Stimulated activated CD8-positive, alpha-beta memory T cell treated with anti-CD3 and anti-CD28 coated beads, Interleukin-12 subunit alpha, Interleukin-12 subunit beta, amount 100 ng/mL, for 24 hours (primary cell): ENCODE results near the gene NUP62.
"Not testable (repeated sequence)": the region's sequence is repeated elsewhere in the genome, so short reads cannot be mapped to it uniquely, and the experiment has no call there.

Source experiments
- DNase-seq: peaks from one replicate; pipeline ENCODE4 v3.0.0-alpha.2; 2020; ENCODE audit errors: extremely low read depth

The NUP62 gene

DNA sequence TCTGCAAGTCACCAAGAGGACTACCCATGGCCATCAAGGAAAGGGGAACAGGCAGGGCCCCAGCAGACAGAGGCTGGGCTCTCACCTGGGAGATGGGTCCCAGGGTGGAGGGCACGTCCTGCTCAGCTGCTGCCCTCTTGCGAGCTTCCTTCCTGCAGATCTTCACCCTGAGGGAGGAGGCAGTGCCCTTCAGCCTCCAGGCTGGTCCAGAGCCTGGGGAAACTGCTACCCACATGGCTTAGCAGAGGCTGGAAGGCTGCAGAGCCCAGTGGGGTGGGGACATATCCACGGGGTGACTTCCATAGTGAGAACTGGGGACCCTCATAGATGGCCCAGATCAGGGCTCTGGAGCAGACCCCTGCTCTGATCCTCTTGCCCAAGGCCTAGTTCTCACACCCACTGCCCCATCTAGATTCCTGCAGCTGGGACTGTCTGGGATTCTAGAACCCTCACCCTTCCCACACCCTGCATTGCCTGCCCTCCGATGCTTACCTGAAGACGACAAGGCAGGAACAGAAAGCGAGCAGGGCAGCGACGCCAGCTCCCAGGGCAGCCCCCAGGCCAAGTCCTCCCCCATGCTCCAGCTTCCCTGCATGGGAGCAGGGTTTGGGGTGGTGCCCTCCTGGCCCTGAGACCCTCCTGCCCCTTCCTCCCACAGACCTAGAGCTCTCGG, 22.6 kb upstream of the NUP62 start:
- no peak for DNase-seq

DNA sequence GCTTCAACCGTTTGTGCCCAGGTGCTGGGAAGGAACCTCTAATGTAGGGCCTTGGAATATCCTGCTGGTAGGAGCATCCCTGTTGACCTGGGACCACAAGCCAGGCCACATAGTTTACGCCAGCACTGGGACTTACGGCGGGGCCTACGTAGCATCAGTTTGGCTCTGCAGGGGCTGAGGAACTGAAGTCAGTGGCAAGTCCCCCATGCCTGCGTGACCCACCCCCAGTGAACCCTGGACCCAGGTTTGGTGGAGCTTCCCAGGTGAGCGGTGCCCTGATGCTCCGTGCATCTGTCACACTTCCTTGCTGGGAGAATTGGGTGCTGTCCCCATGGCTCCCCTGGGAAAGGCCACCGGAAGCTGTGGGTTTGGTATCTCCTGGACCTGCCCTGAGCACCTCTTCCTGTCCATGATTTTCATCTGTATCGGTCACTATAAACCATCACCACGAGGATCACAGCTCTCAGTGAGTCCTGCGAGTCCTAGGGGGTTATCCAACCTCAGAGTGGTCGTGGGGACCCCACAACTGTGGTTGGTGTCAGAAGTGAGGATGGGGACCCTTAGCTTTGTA, 21.7 kb upstream of the NUP62 start:
- DNase-seq, result no peak

DNA sequence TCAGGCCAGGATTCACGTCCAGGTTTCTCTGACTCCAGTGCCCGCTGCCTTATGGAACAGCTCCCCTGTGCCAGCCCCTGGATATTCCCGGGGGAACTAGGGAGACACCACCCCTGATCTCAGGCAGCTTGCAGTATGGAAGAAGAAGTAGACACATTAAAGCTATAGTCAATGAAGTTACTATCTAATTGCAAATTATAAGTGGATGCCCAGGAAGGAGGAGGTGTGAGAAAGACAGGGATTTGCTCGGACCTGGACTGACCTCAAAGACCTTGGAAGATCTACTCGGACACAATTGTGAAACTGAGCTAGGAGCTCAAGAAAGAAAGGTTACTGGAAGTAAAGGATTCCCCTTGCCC, 21.3 kb upstream of the NUP62 start:
- DNase-seq, result no peak

DNA sequence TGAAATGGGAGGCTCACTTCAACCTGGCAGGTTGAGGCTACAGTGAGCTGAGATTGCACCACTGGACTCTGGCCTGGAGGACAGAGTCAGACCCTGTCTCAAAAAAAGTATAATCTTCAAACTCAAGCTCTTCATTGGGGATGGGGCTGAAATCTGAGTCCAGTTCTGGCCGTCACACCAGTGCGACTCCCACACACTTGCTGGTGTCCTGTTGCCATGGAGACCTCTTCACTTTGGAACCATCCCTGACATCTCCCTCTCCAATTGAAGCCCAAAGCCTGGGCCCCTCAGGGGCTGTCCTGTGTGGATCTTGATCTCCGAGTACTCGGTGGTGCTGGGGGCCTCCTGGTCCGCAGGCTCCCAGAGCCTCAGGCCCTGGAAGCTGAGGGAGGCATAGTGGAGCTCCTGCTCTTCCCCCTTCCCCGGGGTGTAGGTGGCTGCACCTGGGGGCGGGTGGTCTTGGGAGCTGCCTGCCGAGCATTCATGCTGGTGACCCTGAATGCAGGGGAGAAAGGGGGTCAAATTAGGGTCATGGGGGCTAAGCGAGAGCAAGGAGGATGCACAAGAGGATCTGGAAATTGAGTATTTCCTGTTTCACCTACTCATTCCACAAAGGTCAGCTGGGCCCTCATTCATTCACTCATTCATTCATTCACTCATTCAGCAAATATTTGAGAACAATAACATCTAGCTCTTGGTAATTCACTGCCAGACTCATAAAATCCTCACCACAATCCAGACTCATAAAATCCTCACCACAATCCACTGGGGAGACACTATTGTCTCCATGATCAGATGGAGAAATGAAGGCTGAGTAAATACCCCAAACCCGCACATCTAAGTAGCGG, 20.7 kb upstream of the NUP62 start:
- no peak for DNase-seq

DNA sequence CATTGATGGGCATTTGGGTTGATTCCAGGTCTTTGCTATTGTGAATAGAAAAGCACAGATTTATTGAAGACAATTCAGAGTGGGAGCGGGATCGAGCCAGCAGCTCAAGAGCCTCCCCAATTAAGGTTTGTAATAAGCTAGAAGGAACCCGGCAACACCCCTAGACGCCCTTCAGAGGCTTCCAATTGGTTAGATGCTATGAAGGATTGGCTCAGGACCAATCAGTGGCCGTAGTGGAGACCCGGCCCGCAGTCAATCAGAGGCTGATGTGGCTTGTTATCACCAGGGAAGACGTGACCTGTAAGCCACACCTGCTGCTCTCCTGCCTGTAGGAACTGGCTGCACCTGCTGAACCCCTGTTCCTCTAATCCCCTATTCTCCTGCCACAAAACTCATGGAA, 17.1 kb upstream of the NUP62 start:
- DNase-seq, result no peak

DNA sequence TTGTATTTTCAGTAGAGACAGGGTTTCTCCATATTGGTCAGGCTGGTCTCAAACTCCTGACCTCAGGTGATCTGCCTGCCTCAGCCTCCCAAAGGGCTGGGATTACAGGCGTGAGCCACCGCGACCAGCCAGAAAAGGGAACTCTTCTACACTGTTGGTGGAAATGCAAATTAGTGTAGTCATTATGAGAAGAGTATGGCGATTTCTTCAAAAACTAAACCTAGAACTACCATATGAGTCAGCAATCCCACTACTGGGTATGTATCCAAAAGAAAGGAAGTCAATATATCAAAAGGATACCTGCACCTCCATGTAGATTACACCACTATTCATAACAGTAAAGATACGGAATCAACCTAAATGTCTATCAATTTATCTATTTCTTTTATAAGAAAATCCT, 15.3 kb upstream of the NUP62 start:
- DNase-seq, result not testable (repeated sequence)

DNA sequence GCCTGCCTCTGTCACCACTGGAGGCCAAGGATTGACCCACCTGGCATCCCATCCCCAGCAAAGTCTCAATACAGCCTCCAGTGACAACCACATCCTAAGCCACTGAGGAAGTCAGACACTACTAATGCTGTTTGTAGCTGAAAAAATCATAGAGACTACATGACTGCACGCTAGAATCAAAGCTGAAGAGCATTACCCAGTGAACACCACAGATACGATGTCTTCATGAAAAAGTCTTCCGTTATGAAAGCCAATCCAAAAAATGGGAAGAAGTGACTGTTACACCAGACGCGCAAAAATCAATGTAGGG, 11.1 kb upstream of the NUP62 start:
- DNase-seq, result no peak

DNA sequence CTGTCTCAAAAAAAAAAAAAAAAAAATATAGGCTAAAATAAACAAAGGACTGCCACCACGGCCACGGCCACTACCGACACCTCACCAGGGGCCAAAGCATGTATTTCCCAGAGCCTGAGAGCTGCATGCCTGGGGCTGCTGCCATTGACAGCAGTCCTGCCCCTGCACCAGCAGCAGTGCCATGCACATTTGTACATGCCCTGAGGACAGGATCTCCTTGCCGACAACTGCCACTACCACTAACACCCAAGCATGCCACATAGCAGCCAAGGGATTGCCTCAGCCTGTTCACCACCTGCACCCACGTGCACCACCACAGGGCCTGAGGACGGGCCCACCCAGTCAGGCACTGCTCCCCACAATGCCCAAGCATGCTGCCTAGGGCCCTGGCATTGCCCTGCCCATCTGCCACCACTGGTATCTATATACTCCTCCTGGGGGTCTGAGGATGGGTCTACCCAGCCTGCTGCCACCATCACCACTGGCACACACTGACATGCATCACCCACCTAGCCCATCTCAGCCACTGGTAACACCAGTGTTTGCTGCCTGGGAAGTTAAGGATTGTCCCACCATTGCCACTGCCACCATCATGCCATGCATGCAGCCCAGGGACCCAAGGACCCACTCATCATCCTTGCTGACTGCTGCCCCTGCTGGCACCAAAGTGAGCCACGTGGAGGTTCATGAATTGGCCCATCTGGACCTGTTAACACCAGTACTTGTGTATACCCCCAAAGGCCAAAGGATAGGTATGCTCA, 10.6 kb upstream of the NUP62 start:
- no peak for DNase-seq

DNA sequence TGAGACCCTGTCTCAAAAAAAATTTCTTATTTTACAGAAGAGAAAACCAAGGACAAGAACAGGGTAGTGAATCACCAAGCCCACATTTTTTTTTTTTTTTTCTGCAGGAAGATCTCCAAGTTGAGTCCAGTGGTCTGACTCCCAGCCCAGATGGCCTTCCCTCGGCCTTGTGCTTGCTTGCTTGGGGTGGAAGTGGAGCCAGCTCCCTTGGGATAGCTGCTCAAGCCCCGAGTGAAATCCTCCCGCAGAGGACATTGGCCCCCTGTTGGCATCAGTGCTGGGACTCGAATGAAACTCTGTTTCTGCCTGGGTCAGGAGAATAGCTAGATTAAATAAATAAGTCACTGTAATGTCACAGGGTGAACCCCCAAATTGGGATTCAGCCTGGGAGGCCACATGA, 9.4 kb upstream of the NUP62 start:
- no peak for DNase-seq

DNA sequence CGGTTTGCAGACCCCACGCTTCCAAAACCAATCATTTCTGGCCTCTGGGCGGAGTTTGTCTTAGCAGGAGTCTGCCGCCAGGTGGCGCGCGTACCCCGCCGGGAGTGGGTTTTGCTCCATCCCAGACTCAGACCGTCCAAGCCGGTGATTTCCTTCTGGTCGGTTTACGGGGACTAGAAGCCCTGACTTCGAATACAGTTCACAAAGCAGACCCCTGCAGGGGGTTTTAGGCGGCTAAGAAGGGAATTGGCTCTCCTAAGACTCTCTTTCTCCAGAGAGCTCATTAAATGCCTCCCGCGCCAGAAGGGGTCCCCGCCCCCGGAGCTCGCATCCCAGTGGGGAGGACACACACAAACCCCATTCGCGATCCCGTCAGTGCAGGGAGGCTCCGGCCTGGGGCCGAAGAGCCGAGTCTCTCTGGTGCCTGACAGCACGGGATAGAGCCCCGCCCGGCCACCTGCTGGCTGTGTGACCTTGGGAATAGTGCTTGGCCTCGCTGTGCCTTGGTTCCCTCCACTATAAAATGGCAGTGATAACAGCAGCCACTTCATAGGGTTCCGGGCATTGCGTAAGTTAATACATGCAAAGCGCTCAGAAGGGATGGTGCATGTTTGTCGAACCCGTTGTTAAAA, 8.6 kb upstream of the NUP62 start:
- DNase-seq, result peak; percentile 58

DNA sequence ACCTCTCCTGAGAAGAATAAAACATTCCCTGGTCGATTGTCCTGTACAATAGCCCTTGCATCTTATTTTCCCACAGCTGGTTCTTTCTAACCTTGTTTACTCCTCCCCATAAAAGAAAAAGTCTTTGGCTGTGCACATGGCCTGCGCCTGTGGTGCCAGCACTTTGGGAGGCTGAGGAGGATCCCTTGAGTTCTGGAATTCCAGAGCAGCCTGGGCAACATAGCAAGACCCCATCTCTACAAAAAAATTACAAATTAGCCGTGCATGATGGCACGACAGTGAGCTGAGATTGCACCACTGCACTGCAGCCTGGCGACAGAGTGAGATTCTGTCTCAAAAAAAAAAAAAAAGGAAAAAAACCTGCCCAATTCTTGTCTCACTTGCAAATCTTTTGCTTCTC, 7.2 kb upstream of the NUP62 start:
- DNase-seq, result no peak

DNA sequence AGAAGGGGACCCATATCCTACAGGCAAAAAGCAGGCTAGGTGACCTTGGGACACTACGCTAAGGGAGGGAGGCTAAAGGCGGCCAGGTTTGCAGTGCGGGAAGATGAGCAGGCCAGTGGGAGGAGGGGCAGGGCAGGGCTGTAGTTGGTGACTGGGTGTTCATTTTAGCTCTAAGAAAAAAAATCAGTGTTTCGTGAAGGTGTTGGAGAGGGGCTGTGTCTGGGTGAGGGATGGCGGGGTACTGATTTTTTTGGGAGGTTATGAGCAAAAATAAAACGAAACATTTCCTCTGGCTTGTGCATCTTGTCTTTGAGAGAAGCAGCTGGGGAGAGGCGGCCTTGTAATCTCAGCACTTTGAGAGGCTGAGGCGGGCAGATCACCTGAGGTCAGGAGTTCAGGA, 4.3 kb upstream of the NUP62 start:
- DNase-seq, result no peak

DNA sequence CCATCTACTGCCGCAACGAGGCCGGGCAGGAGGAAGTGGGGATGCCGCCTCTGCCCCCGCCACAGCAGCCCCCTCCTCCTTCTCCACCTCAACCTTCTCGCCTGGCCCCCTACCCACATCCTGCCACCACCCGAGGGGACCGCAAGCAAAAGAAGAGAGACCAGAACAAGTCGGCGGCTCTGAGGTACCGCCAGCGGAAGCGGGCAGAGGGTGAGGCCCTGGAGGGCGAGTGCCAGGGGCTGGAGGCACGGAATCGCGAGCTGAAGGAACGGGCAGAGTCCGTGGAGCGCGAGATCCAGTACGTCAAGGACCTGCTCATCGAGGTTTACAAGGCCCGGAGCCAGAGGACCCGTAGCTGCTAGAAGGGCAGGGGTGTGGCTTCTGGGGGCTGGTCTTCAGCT, 3.4 kb upstream of the NUP62 start:
- no peak for DNase-seq

DNA sequence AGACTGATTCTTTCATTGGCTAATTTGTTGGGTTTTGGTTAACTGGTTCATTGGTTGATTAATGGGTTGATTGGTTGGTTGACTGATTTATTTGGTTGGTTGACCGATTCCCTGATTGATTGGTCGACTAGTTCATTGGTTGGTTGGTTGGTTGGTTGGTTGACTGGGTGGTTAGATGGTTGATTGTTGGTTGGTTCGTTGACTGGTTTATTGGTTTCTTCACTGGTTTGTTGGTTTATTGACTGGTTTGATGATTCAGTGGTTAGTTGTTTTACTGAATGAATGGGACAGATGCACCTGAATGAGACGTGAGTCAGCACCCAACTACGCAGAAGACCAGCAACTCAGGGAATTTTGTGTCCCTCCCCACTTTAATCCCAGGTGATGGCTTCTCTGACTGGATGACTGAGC, 2.7 kb upstream of the NUP62 start:
- no peak for DNase-seq

DNA sequence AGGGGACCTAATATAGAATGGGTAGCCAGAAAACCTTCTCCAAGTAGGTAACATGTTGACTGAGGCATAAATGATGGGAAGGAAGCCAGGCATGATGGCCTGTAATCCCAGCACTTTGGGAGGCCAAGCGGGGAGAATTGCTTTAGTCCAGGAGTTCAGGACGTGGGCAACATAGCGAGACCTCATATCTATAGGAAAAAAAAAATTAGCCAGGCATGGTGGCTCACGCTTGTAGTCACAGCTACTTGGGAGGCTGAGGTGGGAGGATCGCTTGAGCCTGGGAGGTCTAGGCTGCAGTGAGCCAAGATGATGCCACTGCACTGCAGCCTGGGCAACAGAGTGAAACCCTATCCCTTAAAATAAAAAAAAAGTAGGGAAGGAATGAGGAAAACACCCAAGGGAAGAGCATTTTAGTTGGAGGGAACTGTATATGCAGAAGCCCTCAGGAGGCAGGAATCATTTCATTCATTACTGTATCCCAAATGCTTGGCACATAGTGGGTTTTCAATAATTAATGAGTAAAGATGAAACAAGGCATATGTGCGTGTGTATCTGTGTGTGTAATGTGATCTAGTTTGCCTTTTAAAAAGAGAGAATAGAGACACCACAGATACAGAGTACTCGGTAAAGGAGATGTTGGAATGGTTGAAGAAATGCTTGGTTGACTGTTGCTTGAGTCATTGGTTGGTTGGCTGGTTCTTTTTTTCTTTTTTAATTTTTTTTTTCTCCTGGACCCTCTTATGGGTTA, 2.2 kb upstream of the NUP62 start:
- DNase-seq, result no peak

DNA sequence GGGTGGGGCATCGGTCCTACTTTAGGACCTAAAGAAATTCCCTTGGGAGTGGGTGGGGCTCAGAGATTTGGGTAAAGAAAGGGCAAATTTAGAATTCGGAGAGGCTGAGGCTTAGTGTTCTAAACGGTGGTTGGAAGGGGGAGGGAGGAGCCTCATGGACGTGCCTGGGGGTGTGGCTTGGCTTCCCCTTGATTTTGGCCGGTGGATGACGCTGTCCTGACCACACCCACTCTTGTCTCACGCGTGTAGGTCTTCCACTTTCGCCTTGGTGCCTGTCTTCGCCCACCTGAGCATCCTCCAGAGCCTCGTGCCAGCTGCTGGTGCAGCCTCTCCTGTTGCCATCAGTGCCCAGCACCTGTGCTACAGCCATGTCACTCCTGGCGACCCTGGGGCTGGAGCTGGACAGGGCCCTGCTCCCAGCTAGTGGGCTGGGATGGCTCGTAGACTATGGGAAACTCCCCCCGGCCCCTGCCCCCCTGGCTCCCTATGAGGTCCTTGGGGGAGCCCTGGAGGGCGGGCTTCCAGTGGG, 1.2 kb upstream of the NUP62 start:
- DNase-seq, result no peak

DNA sequence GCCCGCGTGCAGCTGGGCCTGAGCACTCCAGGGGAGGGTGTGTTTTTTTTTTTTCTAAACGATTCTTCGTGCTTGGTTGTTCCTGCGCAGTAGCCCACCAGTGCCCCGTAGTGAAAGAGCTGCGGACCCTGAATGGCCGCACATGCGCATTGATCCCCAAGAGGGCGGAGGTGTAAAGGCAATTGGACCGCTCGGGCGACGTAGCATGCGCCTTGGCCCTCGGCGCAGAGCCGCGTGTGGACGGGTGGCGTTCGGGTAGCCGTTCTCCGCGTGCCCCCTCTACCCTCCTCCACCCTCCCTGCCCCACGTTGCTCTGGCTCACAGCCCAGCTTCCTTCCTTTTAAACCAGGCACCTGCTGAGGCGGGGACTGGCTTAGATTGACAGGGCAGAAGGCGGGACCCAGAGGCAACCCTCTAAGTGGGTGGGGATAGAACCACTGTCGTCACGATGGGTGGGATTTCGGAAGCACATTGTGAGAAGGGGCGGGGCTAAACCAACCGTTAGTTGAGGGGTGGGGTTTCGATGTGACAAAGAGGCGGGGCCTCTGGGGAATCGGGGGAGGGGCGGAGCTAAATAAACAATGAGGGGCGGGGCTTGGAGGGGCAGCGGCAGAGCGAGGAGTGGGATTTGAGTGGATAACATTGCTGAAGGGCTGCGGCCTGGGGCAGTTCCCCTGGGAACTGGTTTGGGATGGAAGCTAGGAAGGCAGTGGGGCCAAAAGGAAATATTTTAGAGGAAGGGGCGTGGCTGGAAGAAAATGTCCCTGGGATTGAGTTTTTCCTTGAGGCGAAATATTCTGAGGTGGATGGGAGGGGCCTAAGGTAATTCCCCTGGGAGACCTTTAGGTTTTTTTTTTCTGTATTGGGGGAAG, 543 bp upstream of the NUP62 start:
- DNase-seq, result peak; percentile 79

DNA sequence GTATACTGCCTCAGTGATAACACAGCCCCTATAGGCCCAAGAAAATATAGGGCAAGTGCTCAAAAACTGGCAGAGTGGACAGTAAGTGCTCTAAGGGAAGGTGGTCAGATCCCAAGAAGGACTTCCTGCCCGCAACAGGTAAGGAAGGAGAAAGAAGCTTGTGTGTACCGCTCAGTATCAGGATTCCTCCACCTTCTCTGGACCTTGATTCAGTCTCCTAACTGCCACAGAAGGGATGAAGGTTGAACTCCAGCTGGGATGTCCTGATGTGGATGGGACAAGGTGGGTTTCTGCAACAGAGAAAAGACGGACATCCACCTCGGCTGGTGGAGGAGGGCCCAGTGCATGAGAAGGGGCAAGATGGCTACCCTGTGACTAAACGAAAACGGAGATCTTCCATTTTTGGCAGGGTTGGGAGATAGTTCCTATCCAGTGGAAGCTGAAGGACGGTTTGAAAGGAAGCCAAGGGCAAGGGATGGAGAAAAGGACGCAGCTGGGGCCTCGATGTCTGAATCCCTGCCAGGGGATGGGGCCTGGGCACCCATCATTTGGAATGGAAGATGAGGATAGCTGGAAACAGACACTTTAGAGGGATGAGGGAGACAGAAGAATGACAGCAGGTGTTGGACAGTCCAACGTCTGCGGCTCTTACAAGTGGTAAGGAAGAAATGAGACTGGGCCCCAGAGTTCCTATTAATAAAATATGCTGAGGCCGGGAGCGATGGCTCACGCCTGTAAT, 1.6 kb downstream of the NUP62 start:
- DNase-seq, result no peak

DNA sequence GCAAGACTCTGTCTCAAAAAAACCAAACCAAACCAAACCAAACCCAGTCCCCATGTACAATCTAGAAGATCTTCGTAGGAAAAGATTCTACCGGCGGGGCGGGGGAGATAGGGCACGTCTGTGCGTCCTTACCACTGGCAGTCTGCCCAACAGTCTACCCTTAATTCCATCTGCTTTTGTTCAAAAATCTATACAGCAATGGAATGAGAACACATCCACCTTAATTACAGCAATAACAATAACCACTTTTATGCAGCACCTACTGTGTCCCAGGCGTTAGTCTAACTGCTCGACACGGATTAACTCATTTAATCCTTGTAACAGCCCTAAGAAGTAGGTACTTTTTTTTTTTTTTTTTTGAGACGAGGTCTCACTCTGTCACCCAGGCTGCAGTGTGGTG, 2.8 kb downstream of the NUP62 start:
- no peak for DNase-seq

DNA sequence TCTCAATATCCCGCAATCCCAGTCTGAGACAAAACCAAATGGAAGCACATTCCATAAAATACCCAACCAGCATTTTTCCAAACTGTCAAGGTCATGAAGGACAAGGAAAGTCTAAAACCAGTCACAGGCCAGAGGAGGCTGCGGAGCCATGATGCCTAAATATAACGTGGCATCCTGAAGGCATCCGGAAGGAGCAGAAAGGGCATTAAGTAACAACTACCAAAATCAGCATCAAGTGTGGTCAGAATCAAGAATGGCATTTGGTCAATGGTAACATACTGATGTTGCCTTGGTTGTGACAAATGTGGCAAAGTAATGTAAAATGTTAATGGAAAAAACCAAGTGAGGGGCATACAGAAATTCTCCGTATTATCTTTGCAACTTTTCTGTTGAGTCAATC, 3.8 kb downstream of the NUP62 start:
- no peak for DNase-seq
